A549 (cell line): ENCODE measurements around the gene SLX9. TPM values are rescaled to one million over a fixed set of nuclear protein-coding genes. Genes with fewer than 3 reads are reported as not detected.

ENCODE experiments used
- ATAC-seq, 2 experiments: fragments of 200-7000 bp in 1 of 2; fragments of >200 bp in 1 of 2; cut with Nextera tagmentation in 1 of 2; cut with Tn5 transposase in 1 of 2; 3 replicates each; pipeline versions ENCODE4 v1.8.0 to v1.9.1; 2018 to 2020; ENCODE audit warnings: mild to moderate bottlenecking in 1 of 2, moderate library complexity in 1 of 2
- CTCF ChIA-PET: fragments of 300-600 bp; sonication (Branson Sonifier 250); formaldehyde crosslinking; extraction: SDS; loops from one replicate; lab custom pipeline; 2021; ENCODE audit warnings: antibody characterized with exemption, inconsistent platforms; lab: Yijun Ruan, JAX
- POLR2A ChIA-PET: fragments of 350-600 bp; formaldehyde crosslinking; extraction: SDS; loops from one replicate; lab custom pipeline; 2021; ENCODE audit warnings: antibody characterized with exemption, inconsistent platforms; lab: Yijun Ruan, JAX
- DNase-seq, 2 experiments: peaks; one replicate each; pipeline versions ENCODE4 v3.0.0 to v3.0.0-alpha.2; 2011 to 2016; ENCODE audit warnings: low read depth in 1 of 2, low spot score in 1 of 2
- FAIRE-seq: peaks from 2 replicates; lab custom pipeline; 2011; peaks lifted over from hg19 to GRCh38; lab: Jason Lieb, UNC
- H3K27ac ChIP-seq, 2 experiments: fragments of >200 bp; sonication (Bioruptor Twin); formaldehyde crosslinking; 3 replicates each; pipeline ENCODE4 v1.5.1; 2016 to 2017
- H3K4me1 ChIP-seq: fragments of >200 bp; sonication (Bioruptor Twin); formaldehyde crosslinking; 3 replicates; pipeline ENCODE4 v1.6.1; 2016
- H3K4me2 ChIP-seq: fragments of >200 bp; sonication (Bioruptor Twin); formaldehyde crosslinking; 3 replicates; pipeline ENCODE4 v1.6.1; 2016
- H3K4me3 ChIP-seq: fragments of >200 bp; sonication (Bioruptor Twin); formaldehyde crosslinking; 3 replicates; pipeline ENCODE4 v1.5.1; 2016
- H3K9me3 ChIP-seq: fragments of >200 bp; sonication (Bioruptor Twin); formaldehyde crosslinking; 3 replicates; pipeline ENCODE4 v1.6.1; 2016
- BHLHE40 ChIP-seq: IDR thresholded peaks from 2 replicates; pipeline ENCODE4 v1.6.1; 2012; ENCODE audit warnings: low read depth, low read length, inconsistent platforms
- CBX2 ChIP-seq: fragments of 200-600 bp; sonication (generic); IDR thresholded peaks from 2 replicates; pipeline ENCODE4 v1.6.1; 2016; ENCODE audit warnings: low read depth, mild to moderate bottlenecking, borderline replicate concordance
- CEBPB ChIP-seq, 2 experiments: fragments of >200 bp in 1 of 2; sonication (Bioruptor Twin) in 1 of 2; formaldehyde crosslinking in 1 of 2; IDR thresholded peaks; 2 replicates each; pipeline ENCODE4 v1.6.1; 2012 to 2016
- CHD4 ChIP-seq: fragments of 200-600 bp; sonication (generic); IDR thresholded peaks from 2 replicates; pipeline ENCODE4 v1.6.1; 2016; ENCODE audit warnings: antibody characterized with exemption, mild to moderate bottlenecking, borderline replicate concordance
- EHMT2 ChIP-seq: fragments of 200-600 bp; sonication (generic); IDR thresholded peaks from 2 replicates; pipeline ENCODE4 v1.6.1; 2016; ENCODE audit warnings: antibody characterized with exemption, low read depth, mild to moderate bottlenecking, moderate library complexity
- ESRRA ChIP-seq: fragments of 150-350 bp; IDR thresholded peaks from 2 replicates; pipeline ENCODE4 v1.6.1; 2014; ENCODE audit warnings: mild to moderate bottlenecking, low read length, borderline replicate concordance
- FOSB ChIP-seq: fragments of 250-450 bp; sonication (Bioruptor Pico); IDR thresholded peaks from 2 replicates; pipeline ENCODE4 v1.5.0; 2020; ENCODE audit warnings: mild to moderate bottlenecking, moderate library complexity
- JUN ChIP-seq, 2 experiments: fragments of >200 bp; sonication (Bioruptor Twin); formaldehyde crosslinking; IDR thresholded peaks; 2 replicates in 1 of 2; 3 replicates in 1 of 2; pipeline ENCODE4 v1.6.1; 2016 to 2017
- KDM1A ChIP-seq: fragments of 200-600 bp; sonication (generic); IDR thresholded peaks from 2 replicates; pipeline ENCODE4 v1.6.1; 2016; ENCODE audit warnings: low read depth, mild to moderate bottlenecking
- NFE2L2 ChIP-seq: fragments of 150-350 bp; conservative IDR thresholded peaks from 2 replicates; pipeline ENCODE4 v1.6.1; 2014; ENCODE audit warnings: low read length
- NR3C1 ChIP-seq: fragments of >200 bp; sonication (Bioruptor Twin); formaldehyde crosslinking; IDR thresholded peaks from 3 replicates; pipeline ENCODE4 v1.6.1; 2017
- PHF8 ChIP-seq: fragments of 200-600 bp; sonication (generic); IDR thresholded peaks from 2 replicates; pipeline ENCODE4 v1.6.1; 2016; ENCODE audit warnings: low read depth, mild to moderate bottlenecking, antibody characterized with exemption, moderate library complexity, borderline replicate concordance
- POLR2AphosphoS2 ChIP-seq: conservative IDR thresholded peaks from 2 replicates; pipeline ENCODE4 v1.6.1; 2012; ENCODE audit warnings: low read length, improper control_type of control experiment, inconsistent platforms
- RARB ChIP-seq: fragments of 250-450 bp; sonication (Bioruptor Pico); IDR thresholded peaks from 2 replicates; pipeline ENCODE4 v1.8.0; 2021; ENCODE audit warnings: mild to moderate bottlenecking, moderate library complexity
- SREBF2 ChIP-seq: fragments of 450-650 bp; IDR thresholded peaks from 2 replicates; pipeline ENCODE4 v1.6.1; 2014; ENCODE audit warnings: mild to moderate bottlenecking, moderate library complexity
- ZC3H11A ChIP-seq: fragments of 450-650 bp; IDR thresholded peaks from 2 replicates; pipeline ENCODE4 v1.6.1; 2014; ENCODE audit warnings: antibody characterized with exemption, mild to moderate bottlenecking
- ZNF302 ChIP-seq: fragments of 250-450 bp; sonication (Bioruptor Pico); IDR thresholded peaks from 2 replicates; pipeline ENCODE4 v1.9.0; 2021; ENCODE audit warnings: inconsistent platforms, mild to moderate bottlenecking, moderate library complexity
- ZSCAN20 ChIP-seq: fragments of 250-450 bp; sonication (Bioruptor Pico); IDR thresholded peaks from 2 replicates; pipeline ENCODE4 v1.8.0; 2022; ENCODE audit warnings: mild to moderate bottlenecking, moderate library complexity
- WGBS: methylation state at CpG from one replicate; pipeline ENCODE4 v1.1.6; 2017; ENCODE audit errors: missing lambda C conversion rate; 5-methylcytosine and 5-hydroxymethylcytosine counted together
- polyA plus RNA-seq, 4 experiments: library from polyadenylated mRNA; depleted of rRNA in 3 of 4; stranded (reverse); fragments of >200 nt; fragmentation: RNase III in 1 of 4; extraction: RNeasy Plus Mini Kit Qiagen cat#74134 plus additional on column Dnase treatment in 1 of 4; gene quantifications; 2 replicates in 3 of 4; 3 replicates in 1 of 4; pipeline ENCODE4 v1.2.3, GENCODE V29; 2011 to 2017
- TF ChIP-seq, protein P1 (sequence below): fragments of 450-650 bp; IDR thresholded peaks from 2 replicates; pipeline ENCODE4 v1.6.1; 2014; ENCODE audit warnings: antibody characterized with exemption
- TF ChIP-seq, protein P2 (sequence below): IDR thresholded peaks from 2 replicates; pipeline ENCODE4 v1.6.1; 2012; ENCODE audit warnings: low read depth, borderline replicate concordance
- TF ChIP-seq, protein P3 (sequence below): fragments of >200 bp; sonication (Bioruptor Twin); formaldehyde crosslinking; IDR thresholded peaks from 3 replicates; pipeline ENCODE4 v1.5.1; 2016

The SLX9 gene
- polyA plus RNA-seq, 2 of the 4 experiments (the other 2 are of a cell fraction): 26.9 to 40.6 TPM

DNA sequence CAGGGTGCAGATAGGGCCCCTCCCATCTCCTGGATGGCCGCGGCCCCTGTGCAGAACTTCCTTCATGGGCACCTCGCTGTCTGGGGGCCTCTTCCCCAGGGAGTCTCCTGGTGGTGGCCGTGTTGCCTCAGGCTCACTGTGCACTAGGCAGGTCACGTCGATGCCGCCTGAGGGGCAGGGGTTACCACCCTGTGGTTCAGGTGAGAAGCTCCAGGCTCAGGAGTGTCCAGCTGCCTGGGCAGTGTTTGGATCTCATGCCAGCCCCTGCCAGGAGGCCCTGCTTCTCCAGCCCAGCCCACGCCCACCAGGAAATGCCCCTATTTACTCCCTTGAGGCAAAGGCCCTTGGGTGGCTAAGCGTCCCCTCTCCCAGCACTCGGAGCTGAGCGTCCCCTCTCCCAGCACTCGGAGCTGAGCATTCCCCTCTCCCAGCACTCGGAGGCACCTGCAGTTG, 21.2 kb upstream of the SLX9 start:
- CTCF ChIA-PET: interaction anchor here (0.9 to 2.6 kb wide), 4 partner anchors 9 to 28 kb away, joined by 3 to 10 read pairs (median 6); no protein-coding TSS in a partner anchor
- TF ChIP-seq, protein P1, sequence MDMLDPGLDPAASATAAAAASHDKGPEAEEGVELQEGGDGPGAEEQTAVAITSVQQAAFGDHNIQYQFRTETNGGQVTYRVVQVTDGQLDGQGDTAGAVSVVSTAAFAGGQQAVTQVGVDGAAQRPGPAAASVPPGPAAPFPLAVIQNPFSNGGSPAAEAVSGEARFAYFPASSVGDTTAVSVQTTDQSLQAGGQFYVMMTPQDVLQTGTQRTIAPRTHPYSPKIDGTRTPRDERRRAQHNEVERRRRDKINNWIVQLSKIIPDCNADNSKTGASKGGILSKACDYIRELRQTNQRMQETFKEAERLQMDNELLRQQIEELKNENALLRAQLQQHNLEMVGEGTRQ: no peak
- TF ChIP-seq, protein P2, sequence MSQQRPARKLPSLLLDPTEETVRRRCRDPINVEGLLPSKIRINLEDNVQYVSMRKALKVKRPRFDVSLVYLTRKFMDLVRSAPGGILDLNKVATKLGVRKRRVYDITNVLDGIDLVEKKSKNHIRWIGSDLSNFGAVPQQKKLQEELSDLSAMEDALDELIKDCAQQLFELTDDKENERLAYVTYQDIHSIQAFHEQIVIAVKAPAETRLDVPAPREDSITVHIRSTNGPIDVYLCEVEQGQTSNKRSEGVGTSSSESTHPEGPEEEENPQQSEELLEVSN: no peak
- TF ChIP-seq CHD4 (no peak), CEBPB (IDR thresholded peaks at IDR 0.05) (no peak), ZSCAN20 (CRISPR knock-in tag) (no peak), SREBF2 (no peak), PHF8 (no peak), NFE2L2 (no peak), FOSB (CRISPR knock-in tag) (no peak), POLR2AphosphoS2 (no peak), NR3C1 (no peak), ZNF302 (CRISPR knock-in tag) (no peak), RARB (no peak), EHMT2 (no peak), CBX2 (no peak)
- TF ChIP-seq, protein P3, sequence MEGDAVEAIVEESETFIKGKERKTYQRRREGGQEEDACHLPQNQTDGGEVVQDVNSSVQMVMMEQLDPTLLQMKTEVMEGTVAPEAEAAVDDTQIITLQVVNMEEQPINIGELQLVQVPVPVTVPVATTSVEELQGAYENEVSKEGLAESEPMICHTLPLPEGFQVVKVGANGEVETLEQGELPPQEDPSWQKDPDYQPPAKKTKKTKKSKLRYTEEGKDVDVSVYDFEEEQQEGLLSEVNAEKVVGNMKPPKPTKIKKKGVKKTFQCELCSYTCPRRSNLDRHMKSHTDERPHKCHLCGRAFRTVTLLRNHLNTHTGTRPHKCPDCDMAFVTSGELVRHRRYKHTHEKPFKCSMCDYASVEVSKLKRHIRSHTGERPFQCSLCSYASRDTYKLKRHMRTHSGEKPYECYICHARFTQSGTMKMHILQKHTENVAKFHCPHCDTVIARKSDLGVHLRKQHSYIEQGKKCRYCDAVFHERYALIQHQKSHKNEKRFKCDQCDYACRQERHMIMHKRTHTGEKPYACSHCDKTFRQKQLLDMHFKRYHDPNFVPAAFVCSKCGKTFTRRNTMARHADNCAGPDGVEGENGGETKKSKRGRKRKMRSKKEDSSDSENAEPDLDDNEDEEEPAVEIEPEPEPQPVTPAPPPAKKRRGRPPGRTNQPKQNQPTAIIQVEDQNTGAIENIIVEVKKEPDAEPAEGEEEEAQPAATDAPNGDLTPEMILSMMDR: no peak
- no peak for ATAC-seq

DNA sequence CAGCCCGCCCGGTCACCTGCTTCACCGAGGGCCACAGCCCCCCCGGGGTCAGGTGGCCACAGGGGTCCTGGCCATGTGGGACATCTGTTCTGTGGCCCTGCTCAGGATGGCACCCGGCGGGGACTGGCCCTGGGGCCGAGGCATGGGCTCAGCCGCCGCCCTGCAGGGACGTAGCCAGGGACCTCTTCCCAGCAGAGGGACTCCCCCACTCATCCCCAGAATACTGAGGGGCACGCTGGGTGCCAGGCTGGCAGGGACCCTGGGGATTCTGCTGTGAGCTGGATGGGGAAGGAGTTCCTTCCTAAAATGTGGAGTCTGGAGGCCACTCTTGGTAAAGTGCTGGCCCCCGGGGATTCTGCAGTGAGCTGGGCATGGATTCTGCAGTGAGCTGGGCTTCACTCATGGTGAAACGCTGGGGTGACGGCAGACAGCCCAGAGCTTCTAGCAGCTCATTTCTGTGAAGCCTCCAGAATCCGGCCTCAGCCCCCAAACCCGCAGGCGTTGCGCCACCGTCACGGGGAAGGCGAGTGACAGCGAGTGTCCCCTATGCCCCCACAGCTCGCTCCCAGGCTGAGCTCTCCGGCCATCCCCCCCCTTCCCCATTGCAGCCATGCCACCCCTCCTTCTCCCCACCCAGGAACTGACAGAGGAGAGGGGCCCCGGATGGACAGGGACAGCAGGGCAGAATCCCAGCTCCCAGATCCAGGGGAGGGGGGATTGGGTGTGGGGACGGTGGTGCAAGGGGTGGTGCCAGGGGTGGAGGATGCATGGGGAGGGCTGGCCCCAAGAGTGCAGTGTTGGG, 20.5 kb upstream of the SLX9 start:
- FAIRE-seq (no peak), DNase-seq (no peak), ATAC-seq (no peak)
- CTCF ChIA-PET: interaction anchor here (0.7 to 2.6 kb wide), 5 partner anchors 13 to 125 kb away, joined by 3 to 9 read pairs (median 3); no protein-coding TSS in a partner anchor
- Histone ChIP-seq H3K4me2 (no peak overlapping the region), H3K9me3 (no peaks in the 10 kb centered on the region), H3K27ac (peak overlapping the region in 1 of 2 experiments; percentile 35; a peak in 1 of 6 replicates), H3K4me3 (no peak overlapping the region), H3K4me1 (peaks cover 15% of the 10 kb centered on the region; the same call in 2 of the 3 replicates)
- POLR2A ChIA-PET: no interaction called here
- TF ChIP-seq ESRRA (no peak), EHMT2 (no peak), ZC3H11A (no peak), JUN (IDR thresholded peaks at IDR 0.05) (no peak), RARB (no peak), BHLHE40 (no peak), KDM1A (no peak)
- WGBS: 83% methylated on average over 12 of the region's 26 CpGs

More for the DNA sequence above, 21.2 kb upstream of the SLX9 start:
- Histone ChIP-seq H3K27ac (peak overlapping the region in 1 of 2 experiments; percentile 68; a peak in 1 of 6 replicates), H3K9me3 (no peaks in the 10 kb centered on the region), H3K4me2 (no peak overlapping the region), H3K4me3 (no peak overlapping the region), H3K4me1 (peaks cover 22% of the 10 kb centered on the region)
- 66% methylated on average over 4 of the region's 13 CpGs for WGBS
- POLR2A ChIA-PET: no interaction called here
- FAIRE-seq: no peak
- no peak for DNase-seq
